Endometrium (tissue), 2 donors: ENCODE measurements around the gene SHROOM2.

Source experiments
- FAIRE-seq: peaks from 2 replicates; lab custom pipeline; 2012; peaks lifted over from hg19 to GRCh38; lab: Jason Lieb, UNC
- donor health status: control.
- donor health status: control.

Gene SHROOM2

DNA sequence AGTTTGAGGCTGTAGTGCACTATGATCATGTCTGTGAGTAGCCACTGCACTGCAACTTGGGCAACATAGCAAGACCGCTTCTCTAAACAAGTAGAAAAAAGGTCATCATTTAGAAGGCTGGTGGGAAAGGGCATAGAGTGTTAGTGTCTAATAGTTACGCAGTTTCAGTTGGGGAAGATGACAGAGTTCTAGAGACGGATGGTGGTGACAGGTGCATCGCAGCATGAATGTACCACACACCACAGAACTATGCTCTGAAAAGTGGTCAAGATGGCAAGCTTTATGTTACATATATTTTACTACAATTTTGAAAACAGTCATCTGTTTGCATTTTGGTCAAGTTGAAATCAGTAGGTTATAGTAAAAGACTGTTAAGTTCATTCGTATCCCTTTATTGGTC, 157.2 kb downstream of the SHROOM2 start:
- FAIRE-seq: no peak

DNA sequence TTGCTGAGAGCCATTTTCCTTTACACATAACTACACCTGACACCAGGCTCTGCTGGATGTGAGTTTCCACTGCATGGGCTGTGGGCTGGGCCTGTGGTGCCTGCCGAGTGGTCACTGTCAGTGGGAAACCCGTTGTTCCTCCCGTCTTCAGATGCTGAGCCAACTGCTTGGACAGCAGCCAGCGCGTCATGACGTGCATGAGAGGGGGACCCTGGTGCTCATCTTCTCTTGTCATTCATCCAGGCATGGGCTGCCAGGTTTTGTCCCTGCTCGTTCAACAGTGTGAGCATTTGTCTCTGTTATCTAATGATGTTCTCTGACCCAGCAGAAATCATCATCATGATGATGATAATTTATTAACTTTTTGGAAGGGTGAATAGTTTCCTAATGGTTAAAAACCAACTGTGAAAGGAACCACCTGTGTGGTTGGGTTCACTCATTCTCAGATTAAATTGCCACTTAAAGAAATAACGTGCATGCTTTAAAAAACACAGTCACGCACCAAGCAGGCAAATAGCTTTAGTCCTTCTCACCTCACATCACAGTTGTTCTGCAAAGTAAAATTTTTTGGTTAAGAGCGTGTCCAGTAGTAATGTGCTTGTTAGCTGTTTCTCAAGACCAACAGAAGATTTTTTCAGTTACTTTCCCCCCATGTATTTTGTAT, 161.0 kb downstream of the SHROOM2 start:
- no peak for FAIRE-seq

DNA sequence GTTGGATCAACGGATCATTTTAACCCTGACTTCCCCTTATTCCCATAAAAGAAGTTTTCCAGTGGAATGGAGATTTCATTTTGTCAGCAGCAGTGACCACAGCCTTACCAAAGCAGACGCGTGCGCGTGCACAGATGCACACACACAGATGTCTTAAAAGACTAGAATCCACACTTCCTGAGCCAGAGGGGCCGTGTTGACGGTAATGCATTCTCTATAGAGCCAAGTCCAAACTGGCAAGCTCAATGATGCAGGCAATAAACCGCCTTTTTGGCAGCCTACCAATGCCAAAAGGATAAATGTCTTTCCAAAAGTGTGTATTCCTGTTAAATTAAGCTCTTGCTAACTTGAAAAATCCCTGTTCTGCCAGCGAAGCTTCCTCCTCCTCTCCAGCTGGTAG, 162.2 kb downstream of the SHROOM2 start:
- no peak for FAIRE-seq

DNA sequence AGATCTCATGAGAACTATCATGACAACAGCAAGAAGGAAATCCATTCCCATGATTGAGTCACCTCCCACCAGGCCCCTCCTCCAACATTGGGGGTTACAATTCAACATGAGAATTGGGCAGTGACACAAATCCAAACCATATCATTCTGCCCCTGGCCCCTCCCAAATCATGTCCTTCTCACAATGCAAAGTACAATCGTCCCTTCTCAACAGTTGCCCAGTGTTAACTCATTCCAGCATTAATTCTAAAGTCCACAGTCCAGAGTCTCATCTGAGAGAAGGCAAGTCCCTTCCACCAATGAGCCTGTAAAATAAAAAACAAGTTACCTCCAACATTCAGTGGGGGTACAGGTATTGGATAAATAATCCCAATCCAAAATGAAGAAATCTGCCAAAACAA, 166.1 kb downstream of the SHROOM2 start:
- FAIRE-seq: no peak

DNA sequence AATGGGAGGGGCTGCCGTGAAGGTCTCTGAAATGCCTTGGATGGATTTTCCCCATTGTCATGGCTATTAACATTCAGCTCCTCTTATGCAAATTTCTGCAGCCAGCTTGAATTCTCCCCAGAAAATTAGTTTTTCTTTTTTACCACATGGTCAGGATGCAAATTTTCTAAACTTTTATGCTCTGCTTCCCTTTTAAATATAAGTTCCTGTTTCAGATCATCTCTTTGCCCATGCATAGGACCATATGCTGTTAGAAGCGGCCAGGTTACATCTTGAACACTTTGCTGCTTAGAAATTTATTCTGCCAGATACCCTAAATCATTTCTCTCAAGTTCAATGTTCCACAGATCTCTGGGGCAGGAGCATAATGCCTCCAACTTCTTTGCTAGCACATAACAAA, 167.2 kb downstream of the SHROOM2 start:
- FAIRE-seq: no peak

DNA sequence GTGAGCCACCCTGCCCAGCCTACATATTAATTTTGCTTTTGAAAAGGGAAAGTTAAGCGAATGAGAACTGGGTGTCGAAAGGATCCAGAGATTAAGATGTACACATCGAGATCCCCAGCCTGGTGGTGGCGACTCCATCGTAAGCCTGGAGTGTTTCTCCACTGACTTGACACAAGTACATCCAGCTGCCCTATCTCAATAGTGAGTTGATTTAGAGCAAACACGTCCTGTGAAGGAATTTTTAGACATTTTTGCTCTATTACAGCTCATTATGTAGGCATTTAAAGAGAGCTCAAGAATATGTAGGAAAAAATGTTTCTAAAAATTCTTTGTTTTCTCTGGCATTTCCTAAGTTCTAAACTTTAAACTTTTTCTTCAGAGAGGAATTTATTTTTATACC, 169.3 kb downstream of the SHROOM2 start:
- no peak for FAIRE-seq

DNA sequence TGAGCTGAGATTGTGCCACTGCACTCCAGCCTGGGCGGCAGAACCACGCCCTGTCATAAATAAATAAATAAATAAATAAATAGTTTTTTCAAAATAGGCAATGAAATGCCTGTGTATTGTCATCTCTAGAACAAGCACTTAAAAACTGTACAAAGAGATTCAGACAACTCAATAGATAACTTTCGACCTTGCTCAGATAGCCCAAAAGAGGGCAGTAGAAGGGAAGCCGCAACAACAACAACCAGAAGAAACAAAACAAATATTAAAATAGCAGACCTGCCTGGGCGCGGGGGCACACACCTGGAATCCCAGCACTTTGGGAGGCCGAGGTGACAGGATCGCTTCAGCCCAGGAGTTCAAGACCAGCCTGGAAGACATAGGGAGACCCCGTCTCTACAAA, 171.5 kb downstream of the SHROOM2 start:
- FAIRE-seq: no peak

DNA sequence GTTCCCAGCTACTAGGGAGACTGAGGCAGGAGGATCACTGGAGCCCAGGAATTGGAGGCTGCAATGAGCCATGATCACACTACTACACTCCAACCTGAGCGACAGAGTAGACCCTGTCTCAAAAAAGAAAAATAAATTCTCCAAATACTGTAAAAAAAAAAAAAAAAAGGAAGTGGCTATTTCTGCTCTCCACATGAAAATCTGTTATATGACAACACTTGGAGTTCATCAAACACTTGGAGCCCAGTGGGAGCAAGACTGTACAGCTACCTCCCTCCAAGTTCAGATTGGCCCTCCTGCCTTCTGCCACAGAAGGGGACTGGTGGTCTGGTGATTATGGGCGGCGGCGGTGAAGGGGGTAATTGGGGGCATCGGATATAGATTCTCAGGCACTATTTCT, 172.0 kb downstream of the SHROOM2 start:
- no peak for FAIRE-seq

DNA sequence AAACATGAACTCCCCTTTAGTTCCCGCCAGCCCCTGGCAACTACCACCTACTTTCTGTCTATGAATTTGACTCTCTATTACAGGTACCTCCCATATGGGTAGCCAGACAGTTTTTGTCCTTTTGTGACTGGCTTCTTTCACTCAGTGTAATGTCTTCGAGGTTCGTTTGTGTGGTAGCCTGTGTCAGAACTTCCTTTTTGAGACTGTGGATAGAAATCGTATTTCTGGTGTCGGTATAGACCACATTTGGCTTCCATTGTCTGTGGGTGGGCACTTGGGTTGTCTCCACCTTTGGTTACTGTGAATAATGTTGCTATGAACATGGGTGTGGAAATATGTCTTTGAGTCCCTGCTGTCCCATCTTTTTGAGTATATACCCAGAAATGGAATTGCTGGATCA, 175.5 kb downstream of the SHROOM2 start:
- FAIRE-seq: no peak

DNA sequence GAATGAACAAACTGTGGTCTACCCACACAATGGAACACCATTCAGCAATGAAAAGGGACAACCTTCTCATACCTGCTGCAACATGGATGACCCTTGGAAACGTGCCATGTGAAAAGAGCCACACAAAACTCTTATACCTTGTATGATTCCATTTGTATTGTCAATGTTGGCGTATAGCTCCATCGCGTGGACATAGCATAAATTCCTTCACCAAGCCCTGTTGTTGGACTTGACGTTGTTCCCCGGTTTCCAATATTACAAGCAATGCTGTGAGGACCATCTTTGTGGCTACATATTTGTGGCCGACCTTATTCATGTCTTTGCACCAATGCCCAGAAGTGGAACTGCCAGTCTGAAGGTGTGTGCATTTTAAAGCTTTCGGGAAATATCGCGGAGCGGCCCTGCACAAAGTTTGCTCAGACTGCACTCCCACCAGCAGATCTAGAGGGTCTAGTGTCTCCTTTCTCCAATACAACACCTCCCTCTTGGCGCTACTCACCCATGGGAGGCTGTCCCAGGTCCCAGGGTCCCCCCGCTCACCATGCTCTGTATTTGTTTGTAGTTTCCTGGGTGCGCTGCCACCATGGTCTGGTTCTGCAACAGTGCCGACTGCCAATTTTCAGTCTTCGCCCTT, 180.7 kb downstream of the SHROOM2 start, which contains the start of gene CLDN34:
Gene CLDN34, plus strand, starts transcription at position 584 of the 634 bp plus-strand sequence. Its CDS starts 0 bp downstream, at position 584.
- FAIRE-seq: no peak

DNA sequence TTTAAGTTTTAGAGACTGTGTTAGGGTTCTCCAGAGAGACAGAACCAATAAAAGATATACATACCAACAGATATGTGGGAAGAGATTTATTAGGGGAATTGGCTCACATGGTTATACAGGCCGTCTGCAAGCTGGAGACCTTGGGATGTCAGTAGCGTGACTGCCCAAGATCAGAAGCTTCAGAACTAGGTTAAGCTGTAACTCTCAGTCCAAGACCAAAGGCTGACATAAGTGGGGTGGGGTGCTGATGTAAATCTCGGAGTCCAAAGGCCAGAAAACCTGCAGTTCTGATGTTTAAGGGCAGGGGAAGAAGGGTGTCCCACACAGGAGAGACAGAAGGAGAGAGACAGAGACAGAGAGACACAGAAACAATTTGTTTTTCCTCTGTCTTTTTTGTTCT, 191.4 kb downstream of the SHROOM2 start:
- FAIRE-seq: no peak

DNA sequence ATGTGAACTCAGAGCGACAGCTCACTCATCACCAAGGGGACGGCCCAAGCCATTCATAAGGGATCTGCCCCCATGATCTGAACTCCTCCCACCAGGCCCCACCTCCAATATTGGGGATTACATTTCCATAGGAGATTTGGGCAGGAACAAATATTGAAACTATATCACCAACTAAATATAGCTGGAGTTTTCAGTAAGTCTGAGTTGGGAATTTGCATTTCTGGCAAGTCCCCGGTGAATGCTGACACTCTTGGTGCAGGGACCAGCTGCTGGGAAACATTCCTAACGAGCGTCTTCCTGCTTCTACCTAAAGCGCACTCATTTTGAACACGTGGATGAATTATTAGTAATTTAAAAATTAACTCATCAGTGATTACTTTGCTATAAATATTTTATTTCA, 194.2 kb downstream of the SHROOM2 start:
- FAIRE-seq: no peak

DNA sequence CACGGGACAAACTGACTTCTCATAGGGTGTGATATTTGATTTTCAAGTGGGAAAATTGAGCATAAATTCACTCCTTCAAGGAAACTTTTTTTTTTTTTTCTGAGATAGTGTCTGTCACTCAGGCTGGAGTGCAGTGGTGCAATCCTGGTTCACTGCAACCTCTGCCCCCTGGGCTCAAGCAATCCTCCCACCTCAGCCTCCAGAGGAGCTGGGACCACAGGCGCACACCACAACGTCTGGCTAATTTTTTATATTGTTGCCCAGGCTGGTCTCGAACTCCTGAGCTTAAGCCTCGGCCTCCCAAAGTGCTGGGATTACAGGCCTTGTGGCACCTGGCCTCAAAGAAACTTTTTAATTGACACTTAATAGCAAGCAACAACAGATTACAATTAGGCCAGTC, 194.7 kb downstream of the SHROOM2 start:
- no peak for FAIRE-seq

DNA sequence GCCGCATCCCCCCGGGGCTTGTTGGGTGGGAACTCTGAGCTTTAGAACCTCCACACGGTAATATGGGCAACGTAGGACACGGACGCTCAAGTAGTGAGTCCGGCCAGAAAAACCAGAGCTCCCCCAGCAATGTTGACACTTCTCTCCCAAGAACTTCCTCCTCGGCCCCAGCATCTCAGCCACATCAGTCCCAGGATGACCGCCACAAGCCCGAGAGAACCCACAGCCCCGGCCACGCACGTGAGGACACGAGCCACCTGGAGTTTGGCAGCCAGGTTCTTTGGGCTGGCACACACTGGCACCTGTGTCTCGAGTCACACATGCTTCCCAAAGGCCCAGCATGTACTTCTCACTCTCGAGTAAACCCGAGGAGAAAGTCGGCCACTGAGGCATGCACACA, 197.2 kb downstream of the SHROOM2 start:
- no peak for FAIRE-seq

DNA sequence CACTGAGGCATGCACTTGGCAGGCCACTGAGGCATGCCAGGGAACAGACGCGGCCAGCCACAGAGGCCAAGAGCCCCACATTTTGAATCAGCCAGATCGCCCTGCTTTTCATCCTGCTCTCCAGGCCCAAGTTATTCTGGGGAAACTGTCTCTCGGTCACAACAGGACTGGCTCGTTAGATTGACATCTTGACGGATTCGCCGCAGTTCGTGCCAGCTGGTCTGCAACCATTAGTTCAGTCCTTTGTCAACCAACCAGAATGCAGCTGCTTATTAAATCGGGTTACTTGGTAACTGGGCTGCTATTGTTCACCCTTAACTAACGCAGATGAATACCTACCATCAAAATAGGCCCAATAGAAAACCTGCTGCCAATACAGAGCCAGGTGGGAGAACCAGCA, 197.6 kb downstream of the SHROOM2 start:
- no peak for FAIRE-seq

DNA sequence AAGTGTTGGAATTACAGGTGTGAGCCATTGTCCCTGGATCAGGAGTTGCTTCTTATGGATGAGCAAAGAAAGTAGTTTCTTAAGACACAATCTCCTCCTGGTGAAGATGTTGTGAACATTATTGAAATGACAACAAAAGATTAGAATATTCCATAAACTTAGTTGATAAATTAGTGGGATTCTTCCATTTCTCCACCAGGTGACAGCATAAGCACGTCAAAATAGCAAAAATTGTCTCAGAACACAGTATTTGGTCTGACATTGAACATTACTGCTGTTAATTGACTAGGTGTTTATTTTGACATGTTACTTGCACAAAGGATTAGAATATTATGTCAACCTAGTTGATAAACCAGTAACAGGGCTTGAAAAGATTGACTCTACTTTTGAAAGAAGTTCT, 202.5 kb downstream of the SHROOM2 start:
- FAIRE-seq: no peak

DNA sequence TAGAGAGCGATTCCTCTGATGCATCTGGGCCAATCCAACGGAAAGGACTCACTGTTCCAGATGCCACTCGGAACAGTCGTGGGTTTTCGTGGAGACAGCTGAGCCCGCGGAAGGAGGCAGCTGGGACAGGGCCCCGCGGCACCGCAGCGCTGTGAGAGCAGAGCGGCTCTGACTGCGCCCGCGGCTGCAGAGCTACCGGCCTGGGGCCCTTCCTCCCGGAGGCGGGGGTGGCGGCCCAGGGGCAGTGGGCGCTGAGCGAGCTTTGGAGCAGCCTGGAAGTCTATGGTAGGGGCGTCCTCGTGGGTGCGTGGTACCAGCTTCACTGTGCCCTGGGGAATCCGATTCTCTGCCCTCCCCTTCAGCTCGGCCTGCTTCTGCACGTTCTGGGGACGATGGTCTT, 205.8 kb downstream of the SHROOM2 start:
- FAIRE-seq: no peak

DNA sequence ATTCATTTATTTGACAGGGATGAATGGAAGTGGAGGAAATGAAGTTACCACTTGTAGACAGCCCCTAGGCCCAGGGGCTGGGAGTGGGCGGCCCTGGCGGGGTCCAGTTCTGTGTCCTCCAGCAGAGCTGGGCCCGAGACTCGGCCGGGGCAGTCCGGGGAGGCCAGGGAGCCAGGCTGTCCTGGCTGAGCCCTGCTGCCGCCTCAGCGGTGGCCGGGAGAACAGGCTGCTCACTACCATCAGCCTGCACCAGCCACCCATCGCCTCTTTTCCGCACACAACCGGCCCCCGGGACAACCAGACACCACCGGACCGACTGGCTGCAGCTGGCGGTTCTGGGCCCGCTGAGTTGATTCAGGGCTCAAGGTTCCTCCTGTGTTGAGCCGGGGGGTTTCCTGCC, 206.5 kb downstream of the SHROOM2 start:
- FAIRE-seq: no peak

DNA sequence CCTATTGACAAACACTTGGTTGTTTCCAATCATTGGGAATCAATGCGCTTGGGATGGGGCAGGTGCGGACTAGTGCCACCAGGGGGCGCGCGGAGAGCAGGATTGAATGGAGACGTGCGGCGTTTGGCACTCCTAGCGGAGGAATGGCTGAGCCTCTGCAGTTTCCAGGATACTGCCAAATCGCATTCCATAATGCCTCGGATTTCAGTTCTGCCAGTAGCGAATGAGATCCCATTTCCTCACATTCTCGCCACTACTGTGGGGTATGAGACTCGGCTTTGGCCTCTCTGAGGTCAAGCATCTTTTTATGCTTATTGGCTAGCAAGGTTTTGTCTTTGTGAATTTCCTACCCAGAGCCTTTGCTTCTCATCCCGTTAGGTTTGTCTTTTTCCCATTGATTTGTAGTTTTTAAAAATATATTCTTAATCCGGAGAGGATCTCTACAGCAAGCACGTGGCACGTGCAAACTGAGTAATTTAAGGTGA, 209.7 kb downstream of the SHROOM2 start:
- FAIRE-seq: no peak

DNA sequence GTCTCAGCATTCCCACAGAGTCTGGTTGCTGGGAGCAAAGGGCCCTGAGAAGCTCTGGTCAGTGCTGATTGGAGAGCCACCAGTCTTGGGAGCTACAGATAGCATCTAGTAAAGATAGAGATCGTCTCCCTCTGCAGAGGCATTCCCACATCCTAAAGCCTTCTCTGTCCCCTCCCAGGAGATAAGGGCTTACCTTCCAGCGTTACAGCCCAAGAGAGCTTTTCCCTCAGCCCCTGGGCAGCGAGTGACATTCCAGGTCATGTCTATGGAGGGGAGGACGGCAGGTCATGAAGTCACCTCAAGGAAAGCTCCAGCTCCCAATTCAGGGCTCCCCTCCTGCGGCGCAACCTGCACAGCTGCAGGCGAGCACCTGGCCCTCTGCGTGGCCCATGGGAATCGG, 210.8 kb downstream of the SHROOM2 start:
- no peak for FAIRE-seq

DNA sequence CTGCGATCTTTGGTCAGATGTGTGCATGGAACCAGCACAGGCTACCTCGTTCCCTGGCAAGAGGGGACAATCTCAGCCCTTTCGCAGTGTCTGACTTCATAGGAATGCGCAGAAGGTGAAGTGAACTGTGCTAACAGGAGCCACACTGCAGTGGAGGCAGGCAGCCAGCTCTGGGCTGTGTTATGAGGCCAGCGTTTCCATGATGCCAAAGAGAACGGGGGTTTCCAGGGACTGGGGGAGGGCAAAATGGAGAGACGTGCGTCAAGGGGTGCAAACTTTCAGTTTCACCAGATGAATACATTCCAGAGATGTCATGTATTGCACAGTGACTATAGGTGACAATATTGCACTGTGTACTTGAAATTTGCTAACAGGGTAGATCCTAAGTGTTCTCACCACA, 211.3 kb downstream of the SHROOM2 start:
- no peak for FAIRE-seq
